Fibroblast of skin of left quadriceps (primary cell): ENCODE measurements around the gene TBCK.
"Not testable (repeated sequence)": the region's sequence is repeated elsewhere in the genome, so short reads cannot be mapped to it uniquely, and the experiment has no call there.

ENCODE experiments used
- DNase-seq, 2 experiments: peaks; one replicate each; pipeline ENCODE4 v3.0.0-alpha.2; 2013; ENCODE audit warnings: low read depth in 2 of 2

TBCK gene

GRCh38 chr4:106116025-106116424 lies 200.0 kb downstream of the TBCK start:
- DNase-seq, result no peak

- DNase-seq, result no peak
These were observed 201.7 kb downstream of the TBCK start for GRCh38 chr4:106114270-106114669.

GRCh38 chr4:106111778-106112469 lies 204.1 kb downstream of the TBCK start:
- not testable (repeated sequence) for DNase-seq

GRCh38 chr4:106109929-106110328 lies 206.1 kb downstream of the TBCK start:
- DNase-seq, result no peak

GRCh38 chr4:106105697-106106096 lies 210.3 kb downstream of the TBCK start:
- no peak for DNase-seq

- no peak for DNase-seq
These were observed 211.7 kb downstream of the TBCK start for GRCh38 chr4:106104276-106104675.

- no peak for DNase-seq
These were observed 219.6 kb downstream of the TBCK start for GRCh38 chr4:106096454-106096853.

- DNase-seq, result peak in 1 of 2 experiments; percentile 3
These were observed 220.6 kb downstream of the TBCK start for GRCh38 chr4:106095408-106095807.

- DNase-seq, result no peak
These were observed 223.5 kb downstream of the TBCK start for GRCh38 chr4:106092361-106093040.

- no peak for DNase-seq
These were observed 225.2 kb downstream of the TBCK start for GRCh38 chr4:106090826-106091225.

GRCh38 chr4:106083065-106083464 lies 232.9 kb downstream of the TBCK start:
- no peak for DNase-seq

GRCh38 chr4:106080376-106080775 lies 235.6 kb downstream of the TBCK start:
- no peak for DNase-seq

- DNase-seq, result no peak
These were observed 236.4 kb downstream of the TBCK start for GRCh38 chr4:106079616-106080015.

- DNase-seq, result no peak
These were observed 251.0 kb downstream of the TBCK start for GRCh38 chr4:106065018-106065417.

- DNase-seq, result peak; percentile 9 to 12
These were observed 253.0 kb downstream of the TBCK start for GRCh38 chr4:106063009-106063408.

GRCh38 chr4:106062452-106062875 lies 253.5 kb downstream of the TBCK start:
- DNase-seq, result peak; percentile 62 to 67

- no peak for DNase-seq
These were observed 257.1 kb downstream of the TBCK start for GRCh38 chr4:106058921-106059320.

- no peak for DNase-seq
These were observed 259.1 kb downstream of the TBCK start for GRCh38 chr4:106056914-106057313.

GRCh38 chr4:106051514-106051913 lies 264.5 kb downstream of the TBCK start:
- no peak for DNase-seq

GRCh38 chr4:106049490-106049889 lies 266.5 kb downstream of the TBCK start:
- no peak for DNase-seq

GRCh38 chr4:106048250-106048971 lies 267.6 kb downstream of the TBCK start:
- no peak for DNase-seq

- no peak for DNase-seq
These were observed 269.9 kb downstream of the TBCK start for GRCh38 chr4:106046083-106046482.
